Thoracic aorta (tissue), 2 donors: Measurements from ENCODE around the gene USP47. TPM values are rescaled to one million over a fixed set of nuclear protein-coding genes. Genes with fewer than 3 reads are reported as not detected.
A peak's percentile ranks its signal among the peaks of the same experiment; 100 is the strongest.

Experiments used
- ATAC-seq: fragments of 150-250 bp; one replicate; pipeline ENCODE4 v1.8.0; 2017; ENCODE audit warnings: low read depth; ENCODE audit not compliant: insufficient number of reproducible peaks, low FRiP score
- DNase-seq: peaks from one replicate; pipeline ENCODE4 v3.0.0-alpha.2; 2020; ENCODE audit warnings: low spot score
- H3K27ac ChIP-seq, 2 donors: fragments of 200-600 bp; sonication (generic); 1 replicate in 1 of 2; 2 replicates in 1 of 2; pipeline ENCODE4 v1.5.1; 2016; ENCODE audit warnings: mild to moderate bottlenecking in 2 of 2, moderate library complexity in 2 of 2
- H3K27me3 ChIP-seq: fragments of 200-600 bp; sonication (generic); replicated peaks from 2 replicates; pipeline ENCODE4 v1.6.0; 2016; ENCODE audit warnings: mild to moderate bottlenecking; ENCODE audit not compliant: insufficient read depth
- H3K36me3 ChIP-seq: fragments of 200-600 bp; sonication (generic); one replicate; pipeline ENCODE4 v1.5.1; 2016
- H3K4me1 ChIP-seq, 2 donors: fragments of 200-600 bp; sonication (generic); 1 replicate in 1 of 2; 2 replicates in 1 of 2; pipeline versions ENCODE4 v1.5.1 to v1.6.0; 2016; ENCODE audit warnings: low read depth in 2 of 2, mild to moderate bottlenecking in 1 of 2; ENCODE audit not compliant: control insufficient read depth in 1 of 2
- H3K4me3 ChIP-seq: fragments of 200-600 bp; sonication (generic); 2 replicates; pipeline ENCODE4 v1.5.1; 2016; ENCODE audit warnings: mild to moderate bottlenecking
- H3K9me3 ChIP-seq: fragments of 200-600 bp; sonication (generic); 2 replicates; pipeline ENCODE4 v1.5.1; 2016
- total RNA-seq, 2 donors: library from RNA; depleted of rRNA; stranded (reverse); fragments of >200 nt; gene quantifications; one replicate each; pipeline versions ENCODE4 v1.1.0 to v1.2.3, GENCODE V29; 2016
- TF ChIP-seq, protein P1 (sequence below): fragments of 200-600 bp; sonication (generic); IDR thresholded peaks from one replicate; pipeline ENCODE4 v1.5.1; 2019; ENCODE audit warnings: antibody characterized with exemption

The USP47 gene
- total RNA-seq, 2 donors from 2014 or later = 55.0 to 86.4 TPM

DNA sequence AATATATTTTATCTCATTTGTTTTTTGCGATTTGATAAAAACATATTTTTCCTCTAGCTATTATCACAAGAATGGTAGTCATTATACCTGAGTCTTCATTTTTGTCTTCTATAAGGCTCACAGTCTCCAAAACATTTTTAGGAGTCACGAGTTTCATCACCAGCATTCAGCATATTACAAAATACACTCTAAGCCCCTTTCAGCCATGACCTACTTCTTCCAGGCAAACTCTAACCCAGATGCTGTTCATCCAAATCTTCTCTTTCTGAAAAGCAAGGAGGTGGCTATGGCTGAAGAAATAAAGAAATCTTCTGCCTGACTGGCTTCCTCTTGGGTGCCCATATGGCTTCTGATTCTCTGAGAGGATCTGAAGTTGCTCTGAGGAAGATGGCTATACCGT lies 35.7 kb upstream of the USP47 start:
- Histone ChIP-seq H3K4me3 (no peak overlapping the region), H3K9me3 (no peaks in the 10 kb centered on the region), H3K27me3 (no peaks in the 10 kb centered on the region), H3K27ac (no peak overlapping the region), H3K36me3 (no peaks in the 10 kb centered on the region), H3K4me1 (peaks cover 0 to 12% of the 10 kb centered on the region in 2 donors)
- TF ChIP-seq, protein P1, sequence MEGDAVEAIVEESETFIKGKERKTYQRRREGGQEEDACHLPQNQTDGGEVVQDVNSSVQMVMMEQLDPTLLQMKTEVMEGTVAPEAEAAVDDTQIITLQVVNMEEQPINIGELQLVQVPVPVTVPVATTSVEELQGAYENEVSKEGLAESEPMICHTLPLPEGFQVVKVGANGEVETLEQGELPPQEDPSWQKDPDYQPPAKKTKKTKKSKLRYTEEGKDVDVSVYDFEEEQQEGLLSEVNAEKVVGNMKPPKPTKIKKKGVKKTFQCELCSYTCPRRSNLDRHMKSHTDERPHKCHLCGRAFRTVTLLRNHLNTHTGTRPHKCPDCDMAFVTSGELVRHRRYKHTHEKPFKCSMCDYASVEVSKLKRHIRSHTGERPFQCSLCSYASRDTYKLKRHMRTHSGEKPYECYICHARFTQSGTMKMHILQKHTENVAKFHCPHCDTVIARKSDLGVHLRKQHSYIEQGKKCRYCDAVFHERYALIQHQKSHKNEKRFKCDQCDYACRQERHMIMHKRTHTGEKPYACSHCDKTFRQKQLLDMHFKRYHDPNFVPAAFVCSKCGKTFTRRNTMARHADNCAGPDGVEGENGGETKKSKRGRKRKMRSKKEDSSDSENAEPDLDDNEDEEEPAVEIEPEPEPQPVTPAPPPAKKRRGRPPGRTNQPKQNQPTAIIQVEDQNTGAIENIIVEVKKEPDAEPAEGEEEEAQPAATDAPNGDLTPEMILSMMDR = no peak
- no peak for DNase-seq
- ATAC-seq = no peak

DNA sequence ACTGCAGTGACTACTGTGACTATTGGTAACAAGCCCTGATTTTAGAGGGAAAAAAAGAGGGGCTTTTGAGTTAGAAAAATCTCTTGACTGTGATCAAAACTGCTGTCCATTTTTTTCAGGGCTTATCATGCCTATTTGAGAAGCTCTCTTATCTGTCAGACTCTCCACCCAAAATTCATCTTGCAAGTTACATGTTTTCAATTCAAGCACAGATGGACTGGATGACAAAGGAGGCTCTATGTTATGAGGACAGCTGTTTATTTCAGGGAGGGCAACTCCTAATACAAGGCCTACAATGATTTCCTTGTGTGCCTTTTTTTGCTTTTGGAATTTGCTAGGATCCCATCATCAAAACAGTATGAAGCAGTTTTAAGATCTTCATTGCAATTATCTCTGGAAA lies 35.2 kb upstream of the USP47 start:
- H3K27ac ChIP-seq = no peak overlapping the region
- peaks cover 0 to 12% of the 10 kb centered on the region in 2 donors for H3K4me1 ChIP-seq
- ATAC-seq (no peak), DNase-seq (no peak)
- no peaks in the 10 kb centered on the region for H3K9me3 ChIP-seq
- TF ChIP-seq, protein P1 = no peak
- H3K27me3 ChIP-seq = no peaks in the 10 kb centered on the region
- H3K36me3 ChIP-seq = no peaks in the 10 kb centered on the region
- H3K4me3 ChIP-seq = no peak overlapping the region

DNA sequence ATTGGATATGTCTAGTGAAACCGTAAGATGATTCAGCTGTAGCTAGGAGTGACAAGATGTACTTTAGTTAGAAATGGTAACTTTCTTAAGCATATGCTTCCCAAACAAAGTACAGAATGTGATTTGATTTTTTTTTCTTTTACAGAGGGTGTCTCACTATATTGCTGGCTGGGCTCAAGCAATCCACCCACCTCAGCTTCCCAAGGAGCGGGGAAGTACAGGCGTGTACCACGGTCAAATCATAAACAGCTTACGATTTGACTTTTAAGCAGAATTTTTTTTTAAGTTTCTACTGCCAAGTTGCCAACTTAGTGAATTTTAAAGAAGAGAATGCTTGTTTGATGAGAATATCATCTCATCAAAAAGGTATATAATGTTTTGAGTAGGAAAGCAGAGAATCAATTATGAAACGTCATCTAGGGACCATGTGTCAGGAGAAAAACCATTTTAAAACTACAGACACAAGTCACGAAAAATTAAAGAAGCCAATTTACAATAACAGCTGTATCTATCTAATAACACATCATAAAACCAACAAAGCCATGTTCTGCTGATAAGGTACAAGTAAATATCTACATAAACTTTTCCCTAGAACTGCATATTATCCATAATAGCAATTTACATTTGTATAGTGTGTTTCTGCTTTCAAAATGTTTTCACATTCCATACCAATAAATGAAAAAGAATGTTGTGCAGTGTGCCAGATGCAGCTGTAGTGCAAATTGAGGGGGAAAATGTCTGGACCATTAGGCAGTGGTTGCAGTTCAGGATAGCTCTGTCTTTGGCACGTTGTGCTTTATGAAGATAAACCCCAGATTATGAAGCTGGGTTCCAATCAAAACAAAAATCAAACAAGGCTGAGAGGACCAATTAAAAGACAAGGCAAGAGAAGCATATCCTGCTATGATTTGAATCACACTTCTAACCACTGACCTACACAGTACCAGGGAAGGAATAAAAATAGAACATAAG lies 33.7 kb upstream of the USP47 start:
- no peak overlapping the region for H3K27ac ChIP-seq
- ATAC-seq = peak; percentile 34

DNA sequence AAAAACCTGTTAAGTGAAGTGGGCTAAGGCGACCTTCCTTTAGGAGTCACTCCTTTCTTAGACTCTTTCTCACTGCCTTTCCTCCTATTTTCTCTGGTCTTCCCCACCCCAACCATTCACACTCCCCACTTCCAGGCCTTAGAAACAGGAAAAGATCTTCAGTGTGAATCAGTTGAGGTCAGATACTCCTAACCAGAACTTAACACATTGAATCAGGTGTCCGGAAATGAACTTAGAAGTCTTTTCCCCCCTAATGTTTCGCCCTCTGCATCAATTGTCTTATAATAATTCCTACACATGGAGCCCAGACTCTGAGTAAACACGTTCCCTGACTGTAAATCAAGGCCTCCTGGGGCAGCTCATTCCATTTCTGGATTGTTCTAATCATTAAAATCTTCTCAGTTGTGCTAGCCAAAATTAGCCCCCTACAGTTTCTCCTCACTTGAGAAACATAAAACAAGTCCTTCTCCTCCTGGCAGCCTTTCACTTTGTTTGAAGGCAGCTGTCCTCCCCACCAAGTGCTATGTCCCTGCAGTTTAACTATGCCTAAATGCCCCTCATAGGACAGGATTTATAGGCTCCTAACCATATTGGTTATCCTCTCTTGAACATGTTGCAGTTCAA lies 32.7 kb upstream of the USP47 start:
- H3K27ac ChIP-seq = no peak overlapping the region
- DNase-seq (no peak), ATAC-seq (no peak)
- H3K4me3 ChIP-seq = no peak overlapping the region
- H3K4me1 ChIP-seq = peaks cover 0 to 17% of the 10 kb centered on the region in 2 donors
- no peaks in the 10 kb centered on the region for H3K36me3 ChIP-seq
- TF ChIP-seq, protein P1 = no peak
- no peaks in the 10 kb centered on the region for H3K27me3 ChIP-seq
- no peaks in the 10 kb centered on the region for H3K9me3 ChIP-seq

More for the DNA sequence above, 33.7 kb upstream of the USP47 start:
- H3K36me3 ChIP-seq = no peaks in the 10 kb centered on the region
- TF ChIP-seq, protein P1 = no peak
- no peak for DNase-seq
- no peak overlapping the region for H3K4me3 ChIP-seq
- no peaks in the 10 kb centered on the region for H3K9me3 ChIP-seq
- peaks cover 0 to 12% of the 10 kb centered on the region in 2 donors for H3K4me1 ChIP-seq
- H3K27me3 ChIP-seq = no peaks in the 10 kb centered on the region
